HPDE6-E6E7 (cell line): ENCODE data around the gene SERINC1.

Experiments
- DNase-seq: peaks from one replicate; pipeline ENCODE4 v3.0.0; 2011; ENCODE audit warnings: missing footprints; ENCODE audit errors: extremely low spot score

Gene SERINC1

GRCh38 chr6:122432816-122433215 lies 38.8 kb downstream of the SERINC1 start:
- no peak for DNase-seq

DNA sequence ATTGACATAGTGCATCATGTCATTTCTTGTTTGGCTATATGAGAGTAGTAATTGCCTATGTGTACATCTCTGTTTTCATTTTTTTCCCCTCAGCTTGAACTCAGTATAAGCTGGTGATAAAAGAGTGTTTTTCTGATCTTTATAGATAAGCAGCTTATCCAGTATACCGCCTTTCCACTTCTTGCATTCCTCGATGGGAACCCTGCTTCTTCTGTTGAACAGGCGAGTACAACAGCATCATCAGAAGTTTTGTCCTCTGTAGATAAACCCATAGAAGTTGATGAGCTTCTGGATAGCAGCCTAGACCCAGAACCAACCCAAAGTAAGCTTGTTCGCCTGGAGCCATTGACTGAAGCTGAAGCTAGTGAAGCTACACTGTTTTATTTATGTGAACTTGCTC lies 39.8 kb downstream of the SERINC1 start:
- no peak for DNase-seq

GRCh38 chr6:122429323-122429722 lies 42.3 kb downstream of the SERINC1 start:
- no peak for DNase-seq

DNA sequence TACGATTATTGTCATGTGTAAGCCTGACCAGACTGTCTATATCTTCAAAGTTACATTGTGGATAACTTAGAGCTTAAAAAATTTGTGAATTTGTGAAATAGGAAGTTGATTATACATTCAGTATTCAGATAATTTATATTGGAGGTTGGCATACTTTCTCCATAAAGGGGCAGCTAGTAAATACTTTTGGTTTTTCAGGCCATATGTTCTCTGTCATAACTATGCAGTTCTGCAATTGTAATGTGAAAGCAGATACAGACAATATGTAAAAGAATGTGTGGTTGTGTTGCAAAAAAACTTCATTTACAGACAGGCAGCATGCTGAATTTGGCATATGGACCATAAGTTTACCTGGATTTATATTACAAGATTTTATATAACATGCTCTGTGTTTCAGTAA lies 42.8 kb downstream of the SERINC1 start:
- no peak for DNase-seq

DNA sequence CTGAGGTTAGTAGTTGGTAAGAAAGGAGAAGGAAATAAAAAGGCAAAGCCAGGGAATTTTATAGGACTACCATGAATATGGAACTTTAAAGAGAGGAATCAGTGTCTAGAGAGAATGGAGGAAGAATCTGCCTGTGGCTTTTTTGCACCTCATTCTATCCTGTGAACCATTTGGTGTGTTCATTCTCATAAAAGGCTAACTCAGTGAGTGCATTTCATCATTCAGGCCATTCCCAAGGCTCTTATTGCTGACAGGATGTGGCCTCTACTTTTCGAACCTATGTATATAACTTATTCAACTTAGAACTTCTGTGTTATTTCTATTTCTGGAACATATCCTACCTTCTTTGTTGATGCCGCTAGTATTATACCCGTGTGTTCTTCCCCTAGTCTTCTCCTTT lies 45.0 kb downstream of the SERINC1 start:
- no peak for DNase-seq

DNA sequence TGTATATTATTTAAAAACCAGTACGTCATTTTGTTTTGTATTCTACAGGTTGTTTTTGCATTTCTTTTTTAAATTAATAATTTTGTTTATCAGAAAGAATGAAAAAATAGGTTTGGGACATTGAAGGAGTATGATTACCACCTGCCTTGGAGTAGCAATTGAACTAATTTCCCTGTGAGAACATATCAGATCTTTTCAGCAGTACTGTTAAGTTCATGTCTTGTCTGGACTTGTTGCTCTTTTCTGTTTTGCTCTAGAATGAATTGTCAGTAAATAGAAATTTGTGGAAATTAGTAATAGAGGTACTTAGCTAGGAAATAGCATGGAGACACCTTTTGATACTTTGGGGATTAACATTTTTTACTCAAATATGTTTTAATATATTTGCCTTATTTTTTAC lies 47.9 kb downstream of the SERINC1 start:
- no peak for DNase-seq

DNA sequence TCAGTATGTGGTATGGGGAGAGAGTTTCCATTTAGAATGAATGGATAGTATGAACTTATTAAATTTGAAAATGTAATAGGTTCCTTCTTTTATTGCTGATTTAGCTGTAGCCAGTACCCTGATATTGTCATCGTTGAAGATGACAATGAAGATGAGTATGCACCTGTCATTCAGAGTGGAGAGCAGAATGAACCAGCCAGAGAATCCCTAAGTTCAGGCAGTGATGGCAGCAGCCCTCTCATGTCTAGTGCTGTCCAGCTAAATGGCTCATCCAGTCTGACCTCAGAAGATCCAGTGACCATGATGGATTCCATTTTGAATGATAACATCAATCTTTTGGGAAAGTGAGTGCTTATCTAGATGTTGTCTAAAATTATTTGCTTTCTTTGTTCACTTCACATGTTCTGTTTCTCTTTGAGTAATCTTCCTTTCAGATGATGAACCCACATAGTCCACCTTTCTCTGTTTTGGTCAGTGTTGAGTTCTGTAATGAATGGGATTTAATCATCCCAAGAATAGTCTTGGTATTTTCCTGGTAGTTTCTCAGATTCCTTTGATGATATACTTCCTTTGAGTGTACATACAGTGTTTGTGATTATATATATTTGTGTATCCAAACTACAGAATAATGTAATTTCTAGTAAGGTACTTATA lies 48.9 kb downstream of the SERINC1 start:
- DNase-seq: no peak

GRCh38 chr6:122422003-122422402 lies 49.6 kb downstream of the SERINC1 start:
- DNase-seq: no peak

- no peak for DNase-seq
Observed at GRCh38 chr6:122416825-122417224, 54.8 kb downstream of the SERINC1 start.

- DNase-seq: no peak
Observed at GRCh38 chr6:122412001-122412400, 59.6 kb downstream of the SERINC1 start.

DNA sequence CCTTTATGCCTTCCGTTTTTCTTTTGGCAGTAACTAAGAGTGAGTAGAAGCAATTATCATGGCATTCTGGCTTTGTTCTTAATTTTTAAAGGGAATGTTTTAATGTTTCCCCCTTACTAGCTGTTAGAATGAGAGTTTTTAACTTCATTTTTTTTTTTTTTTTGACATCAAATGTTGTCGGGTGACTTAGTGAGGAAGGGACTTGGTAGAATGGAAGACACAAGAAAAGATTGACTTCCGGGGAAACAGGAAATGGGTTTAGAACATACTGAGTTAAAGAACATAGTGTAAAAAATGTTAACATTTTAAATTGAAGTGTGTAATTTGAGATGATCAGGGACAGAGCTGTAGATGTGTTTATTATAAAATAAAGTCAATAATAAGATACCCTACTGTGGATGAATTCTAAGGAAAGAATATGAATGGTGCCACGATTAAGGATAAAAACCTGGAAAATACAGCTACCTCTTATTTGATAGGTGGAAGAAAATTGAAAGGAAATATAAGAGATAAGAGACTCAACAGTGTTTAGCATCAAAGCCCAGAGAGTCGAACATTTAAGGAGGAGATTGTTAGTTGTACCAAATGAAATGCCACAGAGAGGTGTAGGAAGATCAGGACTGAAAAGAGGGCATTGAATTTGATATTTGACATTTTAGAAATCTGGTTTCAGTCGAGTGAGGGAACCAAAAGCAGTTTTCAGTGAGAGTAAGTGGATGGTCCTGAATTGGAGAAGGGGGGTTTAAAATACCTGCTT lies 62.7 kb downstream of the SERINC1 start:
- no peak for DNase-seq

DNA sequence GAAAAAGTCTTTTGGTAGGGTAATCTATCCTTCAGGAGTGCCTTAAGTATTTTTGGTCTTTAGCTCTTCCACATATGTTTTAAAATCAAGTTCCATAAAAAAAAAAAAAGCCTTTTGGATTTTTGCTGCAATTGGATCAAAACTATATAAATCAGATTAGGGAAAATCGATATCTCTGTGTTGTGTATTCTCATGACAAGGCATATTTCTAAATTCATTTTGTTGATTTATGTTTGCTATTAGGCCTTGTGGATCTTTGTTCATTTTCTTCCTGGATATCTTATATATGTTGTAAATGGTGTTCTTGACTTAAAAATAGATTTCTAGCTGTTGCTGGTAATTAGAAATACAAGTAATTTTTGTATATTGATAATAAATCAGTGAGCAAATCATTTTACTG lies 63.4 kb downstream of the SERINC1 start:
- no peak for DNase-seq

- DNase-seq: no peak
Observed at GRCh38 chr6:122407712-122408111, 63.9 kb downstream of the SERINC1 start.

DNA sequence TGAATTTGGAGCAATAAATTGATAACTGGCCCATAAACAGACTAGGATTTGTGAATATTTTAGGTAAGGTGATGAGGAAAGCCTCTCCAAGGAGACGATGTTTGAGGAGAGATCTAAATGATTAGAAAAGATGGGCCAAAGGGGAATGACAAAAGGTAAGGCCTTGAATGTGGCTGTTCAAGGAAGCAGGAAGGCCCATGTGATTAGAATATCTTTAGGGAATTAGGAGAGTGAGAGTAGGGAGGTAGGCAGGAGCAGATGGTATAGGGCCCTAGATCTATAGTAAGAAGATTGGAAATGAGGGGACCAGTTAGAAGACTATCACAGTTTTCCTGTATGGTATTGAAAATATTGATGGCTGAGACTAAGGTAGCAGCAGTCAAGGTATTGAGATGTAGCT lies 65.4 kb downstream of the SERINC1 start:
- no peak for DNase-seq

DNA sequence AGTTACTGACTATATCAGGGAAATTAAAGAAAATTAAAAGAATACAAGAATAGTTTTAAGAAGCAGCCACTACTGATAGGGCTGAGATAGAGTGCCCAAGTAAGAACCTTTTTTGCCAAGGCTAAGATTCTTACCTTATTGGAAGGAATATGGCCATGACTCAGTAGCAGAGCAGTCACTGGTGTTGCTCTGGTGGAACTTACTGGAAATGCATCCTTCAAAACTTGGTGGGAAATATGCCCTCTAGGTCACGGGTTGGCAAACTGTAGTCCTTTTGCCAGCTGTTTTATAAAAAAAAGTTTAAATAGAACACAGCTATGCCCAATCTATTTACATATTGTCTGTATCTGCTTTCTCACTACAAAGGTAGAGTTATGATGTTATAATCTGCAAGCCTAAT lies 66.2 kb downstream of the SERINC1 start:
- no peak for DNase-seq

DNA sequence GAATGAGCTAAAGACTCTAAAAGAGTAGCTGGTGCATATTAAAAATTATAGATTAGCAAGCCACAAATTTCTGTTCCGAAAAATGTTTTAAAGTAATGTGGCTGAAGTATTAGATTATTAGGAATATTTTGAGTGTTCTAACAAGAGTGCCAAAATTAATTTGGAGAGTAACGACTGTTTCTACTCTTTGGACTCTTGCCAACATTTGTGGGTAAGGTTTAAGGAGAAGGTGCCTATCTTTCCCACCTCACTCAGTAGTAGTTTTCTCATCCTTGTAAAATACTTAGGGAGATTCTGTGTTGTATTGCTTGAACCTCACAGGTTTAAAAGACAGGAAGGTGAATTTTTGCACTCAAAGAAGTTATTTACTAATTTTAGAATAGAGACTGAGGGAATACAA lies 67.2 kb downstream of the SERINC1 start:
- no peak for DNase-seq

- no peak for DNase-seq
Observed at GRCh38 chr6:122401104-122401503, 70.5 kb downstream of the SERINC1 start.

GRCh38 chr6:122400462-122401089 lies 71.0 kb downstream of the SERINC1 start:
- DNase-seq: no peak

DNA sequence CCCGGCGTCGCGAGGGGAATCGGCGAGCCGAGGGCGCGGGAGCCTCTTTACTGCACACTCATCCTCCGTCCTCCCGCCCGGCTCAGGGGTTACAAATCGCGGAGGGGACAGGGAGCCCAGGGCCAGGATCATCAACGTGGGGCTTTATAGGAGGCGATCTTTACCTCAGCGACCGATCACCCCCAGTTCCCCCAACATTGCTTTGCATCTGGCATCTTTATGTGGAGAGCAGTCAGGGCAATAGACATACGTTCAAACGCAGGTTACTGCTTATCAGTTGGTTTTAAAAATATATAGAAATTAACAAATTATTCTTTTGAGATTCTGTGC lies 71.5 kb downstream of the SERINC1 start:
- DNase-seq: peak; percentile 4

GRCh38 chr6:122399348-122400120 lies 72.1 kb downstream of the SERINC1 start, which contains the start of gene HSF2:
TSS of gene HSF2 (plus strand) at chr6:122399652. CDS start at chr6:122399738, 86 bp downstream.
- DNase-seq: peak; percentile 95

DNA sequence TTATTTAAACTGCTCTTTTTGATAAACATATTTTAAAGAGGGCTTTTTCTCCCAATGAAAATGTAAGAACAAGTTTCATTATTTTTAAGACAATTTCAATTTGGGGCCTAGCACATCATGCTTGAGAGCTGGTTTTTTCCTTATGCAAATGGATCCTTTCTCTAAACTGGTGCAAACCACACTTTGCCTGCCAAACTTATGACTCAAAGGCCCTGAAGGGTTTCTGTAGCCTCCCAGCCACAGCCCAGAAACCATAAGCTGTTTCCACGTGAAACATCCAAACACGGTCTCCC lies 72.6 kb downstream of the SERINC1 start:
- DNase-seq: no peak

DNA sequence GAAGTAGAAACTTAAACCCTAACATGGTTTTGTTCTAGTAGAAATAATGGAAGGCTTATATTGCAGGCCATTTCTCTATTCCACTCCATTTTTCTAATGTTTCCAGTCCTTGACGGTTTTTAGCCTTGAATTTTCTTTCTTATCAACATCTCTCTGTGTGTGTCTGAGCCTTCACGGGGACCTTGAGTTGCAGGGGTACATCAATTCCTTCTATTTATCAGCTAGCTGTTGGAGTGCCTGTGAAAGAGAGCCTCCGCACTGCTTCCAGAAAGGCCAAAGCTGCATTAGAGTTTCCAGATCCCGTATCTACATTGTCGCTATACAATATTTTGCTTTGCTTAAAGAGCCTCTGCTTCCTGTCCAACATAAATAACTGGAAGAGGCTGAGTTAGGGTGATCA lies 77.6 kb downstream of the SERINC1 start:
- no peak for DNase-seq
